ENCODE measurements around the gene TRAM2.

The TRAM2 gene

GRCh38 chr6:52506476-52506875 is 70.4 kb downstream of the TRAM2 start:
- Histone ChIP-seq H3K4me2 (ENCODE audit: low read length) (no peak overlapping the region), H2AFZ (ENCODE audit: low read depth, low read length) (no peak overlapping the region), H3K27ac (ENCODE audit: low read length) (no peak overlapping the region), H3K9ac (ENCODE audit: low read length) (no peak overlapping the region), H3K79me2 (ENCODE audit: low read length) (no peaks in the 10 kb centered on the region), H3K27me3 (ENCODE audit: low read depth, low read length) (no peaks in the 10 kb centered on the region), H4K20me1 (ENCODE audit: insufficient read depth, low read length) (no peaks in the 10 kb centered on the region), H3K4me3 (ENCODE audit: low read length) (no peak overlapping the region), H3K36me3 (replicated peaks; ENCODE audit: low read depth, low read length) (peaks cover 52% of the 10 kb centered on the region), H3K4me1 (ENCODE audit: low read length) (peaks cover 51% of the 10 kb centered on the region), H3K9me3 (ENCODE audit: insufficient read depth, low read length) (no peaks in the 10 kb centered on the region)
- no peak for TF ChIP-seq EZH2phosphoT487 (IDR thresholded peaks at IDR 0.05; ENCODE audit: low read depth)
- no peak for TF ChIP-seq CTCF (IDR thresholded peaks at IDR 0.05; ENCODE audit: low read depth, low read length)

- TF ChIP-seq CTCF (IDR thresholded peaks at IDR 0.05; ENCODE audit: low read depth, low read length) (peak; percentile 54), EZH2phosphoT487 (IDR thresholded peaks at IDR 0.05; ENCODE audit: low read depth) (no peak)
- Histone ChIP-seq H2AFZ (ENCODE audit: low read depth, low read length) (no peak overlapping the region), H4K20me1 (ENCODE audit: insufficient read depth, low read length) (no peaks in the 10 kb centered on the region), H3K27me3 (ENCODE audit: low read depth, low read length) (no peaks in the 10 kb centered on the region), H3K4me1 (ENCODE audit: low read length) (peaks cover 51% of the 10 kb centered on the region), H3K9ac (ENCODE audit: low read length) (no peak overlapping the region), H3K27ac (ENCODE audit: low read length) (no peak overlapping the region), H3K36me3 (replicated peaks; ENCODE audit: low read depth, low read length) (peaks cover 48% of the 10 kb centered on the region), H3K4me2 (ENCODE audit: low read length) (no peak overlapping the region), H3K9me3 (ENCODE audit: insufficient read depth, low read length) (no peaks in the 10 kb centered on the region), H3K4me3 (ENCODE audit: low read length) (no peak overlapping the region), H3K79me2 (ENCODE audit: low read length) (no peaks in the 10 kb centered on the region)
Observed at GRCh38 chr6:52505726-52506409, 71.0 kb downstream of the TRAM2 start.

GRCh38 chr6:52504782-52505136 is 72.1 kb downstream of the TRAM2 start:
- TF ChIP-seq CTCF (IDR thresholded peaks at IDR 0.05; ENCODE audit: low read depth, low read length) (no peak), EZH2phosphoT487 (IDR thresholded peaks at IDR 0.05; ENCODE audit: low read depth) (no peak)
- Histone ChIP-seq H3K9ac (ENCODE audit: low read length) (no peak overlapping the region), H3K27ac (ENCODE audit: low read length) (no peak overlapping the region), H3K4me2 (ENCODE audit: low read length) (no peak overlapping the region), H3K79me2 (ENCODE audit: low read length) (no peaks in the 10 kb centered on the region), H3K27me3 (ENCODE audit: low read depth, low read length) (no peaks in the 10 kb centered on the region), H4K20me1 (ENCODE audit: insufficient read depth, low read length) (no peaks in the 10 kb centered on the region), H3K4me1 (ENCODE audit: low read length) (peaks cover 41% of the 10 kb centered on the region), H2AFZ (ENCODE audit: low read depth, low read length) (no peak overlapping the region), H3K36me3 (replicated peaks; ENCODE audit: low read depth, low read length) (peaks cover 43% of the 10 kb centered on the region), H3K4me3 (ENCODE audit: low read length) (no peak overlapping the region), H3K9me3 (ENCODE audit: insufficient read depth, low read length) (no peaks in the 10 kb centered on the region)

GRCh38 chr6:52503851-52504781 is 72.7 kb downstream of the TRAM2 start:
- Histone ChIP-seq H3K9me3 (ENCODE audit: insufficient read depth, low read length) (no peaks in the 10 kb centered on the region), H4K20me1 (ENCODE audit: insufficient read depth, low read length) (no peaks in the 10 kb centered on the region), H2AFZ (ENCODE audit: low read depth, low read length) (no peak overlapping the region), H3K36me3 (replicated peaks; ENCODE audit: low read depth, low read length) (peaks cover 40% of the 10 kb centered on the region), H3K4me1 (ENCODE audit: low read length) (peaks cover 39% of the 10 kb centered on the region), H3K27ac (ENCODE audit: low read length) (peak overlapping the region; percentile 36), H3K27me3 (ENCODE audit: low read depth, low read length) (no peaks in the 10 kb centered on the region), H3K9ac (ENCODE audit: low read length) (peak overlapping the region; percentile 29; the same call in 1 of the 2 replicates), H3K79me2 (ENCODE audit: low read length) (no peaks in the 10 kb centered on the region), H3K4me2 (ENCODE audit: low read length) (peak overlapping the region; percentile 64), H3K4me3 (ENCODE audit: low read length) (peak overlapping the region; percentile 43)
- TF ChIP-seq CTCF (IDR thresholded peaks at IDR 0.05; ENCODE audit: low read depth, low read length) (no peak), EZH2phosphoT487 (IDR thresholded peaks at IDR 0.05; ENCODE audit: low read depth) (no peak)

Measured in OCI-LY3 (cell line).